ENCODE measurements around the gene TAF5L. TPM values are rescaled to one million over a fixed set of nuclear protein-coding genes. Genes with fewer than 3 reads are reported as not detected.

The TAF5L gene
- total and polyA plus RNA-seq, 2 of the 13 experiments (the other 11 are each of a cell fraction or from before 2014, with no cell fraction given) = 10.8 to 18.2 TPM

DNA sequence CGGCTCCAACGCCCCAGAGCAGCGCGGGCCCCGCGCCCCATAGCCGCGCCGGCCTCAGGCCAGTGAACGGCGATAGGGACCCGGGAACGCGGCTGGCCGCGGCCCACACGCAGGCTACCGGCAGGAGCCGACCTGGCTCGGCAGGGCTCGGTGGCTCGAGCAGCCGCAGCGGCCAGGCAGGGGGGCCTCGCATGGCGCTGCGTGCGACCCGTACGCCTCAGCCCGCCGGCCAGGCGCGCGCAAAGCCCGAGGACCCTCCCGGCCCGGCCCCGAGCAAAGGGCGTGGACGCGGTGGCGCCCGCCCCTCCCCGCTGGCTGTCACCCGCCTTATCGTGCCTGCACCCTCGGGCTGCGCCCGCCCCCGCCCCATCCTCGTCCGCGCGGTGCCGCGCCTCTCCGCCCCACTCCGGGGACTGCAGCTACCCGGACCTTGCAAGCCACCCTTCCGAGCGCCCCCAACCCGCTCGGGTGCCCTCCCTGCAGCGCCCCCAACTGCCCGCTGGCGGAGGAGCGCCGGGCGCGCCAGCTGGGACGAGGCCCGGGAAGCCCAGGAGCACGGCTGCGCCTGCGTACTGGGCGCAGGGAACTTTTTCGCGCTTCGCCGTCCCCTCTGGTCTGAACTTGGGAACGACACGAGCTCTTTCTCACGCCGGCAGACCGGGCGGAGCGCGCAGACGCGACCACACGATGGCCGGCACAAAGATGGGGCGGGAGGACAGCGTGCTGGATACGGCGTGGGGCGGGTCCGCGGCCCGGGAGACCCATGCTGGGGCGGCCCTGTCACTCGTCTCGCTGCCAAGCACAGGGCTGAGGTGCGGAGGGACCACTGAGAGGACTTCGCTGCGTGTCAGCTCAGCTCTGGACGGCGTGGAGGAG, 67.2 kb downstream of the TAF5L start, which contains the start of gene ABCB10 (continued):
- TF ChIP-seq NONO (IDR thresholded peaks at IDR 0.05) (no peak), NONO (CRISPR knock-in tag; conservative IDR thresholded peaks at IDR 0.05) (peak; percentile 99), EHMT2 (IDR thresholded peaks at IDR 0.05; ENCODE audit: borderline replicate concordance, low read depth, low read length) (no peak), PHF21A (CRISPR knock-in tag; IDR thresholded peaks at IDR 0.05) (peak; percentile 94), SAFB2 (CRISPR knock-in tag; IDR thresholded peaks at IDR 0.05; ENCODE audit: borderline replicate concordance, low read depth) (peak; percentile 78; the same call in 1 of the 2 replicates), ZNF296 (CRISPR knock-in tag; conservative IDR thresholded peaks at IDR 0.05) (no peak), HIVEP1 (CRISPR knock-in tag; IDR thresholded peaks at IDR 0.05) (peak; percentile 87), REPIN1 (CRISPR knock-in tag; IDR thresholded peaks at IDR 0.05; ENCODE audit: borderline replicate concordance, low read depth) (peak; percentile 88; the same call in 1 of the 2 replicates), ESRRA (CRISPR knock-in tag; IDR thresholded peaks at IDR 0.05; ENCODE audit: low read depth) (peak; percentile 60; the same call in 1 of the 2 replicates), NFKBIZ (CRISPR knock-in tag; IDR thresholded peaks at IDR 0.05) (no peak), GZF1 (CRISPR knock-in tag; IDR thresholded peaks at IDR 0.05) (0 out of 2 replicates have a peak, but pooled peaks have one; percentile 28), NFYB (CRISPR knock-in tag; IDR thresholded peaks at IDR 0.05) (peak; percentile 35; the same call in 1 of the 2 replicates), ELF4 (CRISPR knock-in tag; IDR thresholded peaks at IDR 0.05; ENCODE audit: borderline replicate concordance) (0 out of 2 replicates have a peak, but pooled peaks have one; percentile 7), MIXL1 (CRISPR knock-in tag; IDR thresholded peaks at IDR 0.05) (peak; percentile 56; the same call in 1 of the 2 replicates), ZNF552 (CRISPR knock-in tag; IDR thresholded peaks at IDR 0.05; ENCODE audit: borderline replicate concordance) (no peak), ZNF343 (CRISPR knock-in tag; IDR thresholded peaks at IDR 0.05) (peak; percentile 74; the same call in 1 of the 2 replicates), SIN3B (IDR thresholded peaks at IDR 0.05; ENCODE audit: low read length) (0 out of 2 replicates have a peak, but pooled peaks have one; percentile 17), ZNF746 (CRISPR knock-in tag; IDR thresholded peaks at IDR 0.05) (peak; percentile 83), ZFP62 (CRISPR knock-in tag; IDR thresholded peaks at IDR 0.05) (no peak), PAF1 (CRISPR knock-in tag; IDR thresholded peaks at IDR 0.05) (no peak), YEATS2 (CRISPR knock-in tag; IDR thresholded peaks at IDR 0.05; ENCODE audit: borderline replicate concordance) (no peak; the same call in 1 of the 2 replicates), ZNF510 (CRISPR knock-in tag; IDR thresholded peaks at IDR 0.05; ENCODE audit: low read depth) (peak; percentile 51; the same call in 1 of the 2 replicates), ZNF776 (CRISPR knock-in tag; IDR thresholded peaks at IDR 0.05) (peak; percentile 45; the same call in 1 of the 2 replicates), AHR (CRISPR knock-in tag; IDR thresholded peaks at IDR 0.05) (peak; percentile 41; the same call in 1 of the 2 replicates)
- TF ChIP-seq, protein P1, sequence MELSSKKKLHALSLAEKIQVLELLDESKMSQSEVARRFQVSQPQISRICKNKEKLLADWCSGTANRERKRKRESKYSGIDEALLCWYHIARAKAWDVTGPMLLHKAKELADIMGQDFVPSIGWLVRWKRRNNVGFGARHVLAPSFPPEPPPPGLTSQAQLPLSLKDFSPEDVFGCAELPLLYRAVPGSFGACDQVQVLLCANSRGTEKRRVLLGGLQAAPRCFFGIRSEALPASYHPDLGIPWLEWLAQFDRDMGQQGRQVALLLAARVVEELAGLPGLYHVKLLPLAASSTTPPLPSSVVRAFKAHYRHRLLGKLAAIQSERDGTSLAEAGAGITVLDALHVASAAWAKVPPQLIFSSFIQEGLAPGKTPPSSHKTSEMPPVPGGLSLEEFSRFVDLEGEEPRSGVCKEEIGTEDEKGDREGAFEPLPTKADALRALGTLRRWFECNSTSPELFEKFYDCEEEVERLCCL (CRISPR knock-in tag; IDR thresholded peaks at IDR 0.05; ENCODE audit: borderline replicate concordance) = no peak
- TF ChIP-seq, protein P2, sequence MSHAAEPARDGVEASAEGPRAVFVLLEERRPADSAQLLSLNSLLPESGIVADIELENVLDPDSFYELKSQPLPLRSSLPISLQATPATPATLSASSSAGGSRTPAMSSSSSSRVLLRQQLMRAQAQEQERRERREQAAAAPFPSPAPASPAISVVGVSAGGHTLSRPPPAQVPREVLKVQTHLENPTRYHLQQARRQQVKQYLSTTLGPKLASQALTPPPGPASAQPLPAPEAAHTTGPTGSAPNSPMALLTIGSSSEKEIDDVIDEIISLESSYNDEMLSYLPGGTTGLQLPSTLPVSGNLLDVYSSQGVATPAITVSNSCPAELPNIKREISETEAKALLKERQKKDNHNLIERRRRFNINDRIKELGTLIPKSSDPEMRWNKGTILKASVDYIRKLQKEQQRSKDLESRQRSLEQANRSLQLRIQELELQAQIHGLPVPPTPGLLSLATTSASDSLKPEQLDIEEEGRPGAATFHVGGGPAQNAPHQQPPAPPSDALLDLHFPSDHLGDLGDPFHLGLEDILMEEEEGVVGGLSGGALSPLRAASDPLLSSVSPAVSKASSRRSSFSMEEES (CRISPR knock-in tag; IDR thresholded peaks at IDR 0.05) = peak; percentile 74
- TF ChIP-seq, protein P3, sequence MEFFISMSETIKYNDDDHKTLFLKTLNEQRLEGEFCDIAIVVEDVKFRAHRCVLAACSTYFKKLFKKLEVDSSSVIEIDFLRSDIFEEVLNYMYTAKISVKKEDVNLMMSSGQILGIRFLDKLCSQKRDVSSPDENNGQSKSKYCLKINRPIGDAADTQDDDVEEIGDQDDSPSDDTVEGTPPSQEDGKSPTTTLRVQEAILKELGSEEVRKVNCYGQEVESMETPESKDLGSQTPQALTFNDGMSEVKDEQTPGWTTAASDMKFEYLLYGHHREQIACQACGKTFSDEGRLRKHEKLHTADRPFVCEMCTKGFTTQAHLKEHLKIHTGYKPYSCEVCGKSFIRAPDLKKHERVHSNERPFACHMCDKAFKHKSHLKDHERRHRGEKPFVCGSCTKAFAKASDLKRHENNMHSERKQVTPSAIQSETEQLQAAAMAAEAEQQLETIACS (CRISPR knock-in tag; IDR thresholded peaks at IDR 0.05) = peak; percentile 91
